H1 (cell line): ENCODE results near the gene TSPAN9. TPM values are rescaled to one million over a fixed set of nuclear protein-coding genes. Genes with fewer than 3 reads are reported as not detected.
A peak's percentile ranks its signal among the peaks of the same experiment; 100 is the strongest.

Experiments used
- CTCF ChIA-PET: fragments of 300-600 bp; sonication (Branson Sonifier 250); formaldehyde crosslinking; loops from one replicate; lab custom pipeline; 2021; ENCODE audit not compliant: partially characterized antibody; lab: Charles Lee
- POLR2A ChIA-PET: fragments of 300-600 bp; sonication (Branson Sonifier 250); formaldehyde crosslinking; loops from one replicate; lab custom pipeline; 2021; ENCODE audit warnings: inconsistent platforms; ENCODE audit not compliant: partially characterized antibody; lab: Charles Lee
- DNase-seq, 2 experiments: peaks; one replicate each; pipeline versions ENCODE4 v3.0.0 to v3.0.0-alpha.2; 2010 to 2022; ENCODE audit warnings: low spot score in 2 of 2, low read depth in 1 of 2, mixed read lengths in 1 of 2
- FAIRE-seq: peaks from 2 replicates; lab custom pipeline; 2011; peaks lifted over from hg19 to GRCh38; lab: Jason Lieb, UNC
- H2AFZ ChIP-seq: 2 replicates; pipeline ENCODE4 v1.8.1; 2012; ENCODE audit warnings: low read length, inconsistent platforms
- H2AK5ac ChIP-seq: 2 replicates; pipeline ENCODE4 v1.6.1; 2013; ENCODE audit warnings: low read depth, low read length
- H2BK120ac ChIP-seq: replicated peaks from 2 replicates; pipeline ENCODE3; 2013; ENCODE audit warnings: low read depth, low read length, inconsistent platforms
- H2BK12ac ChIP-seq: 2 replicates; pipeline ENCODE4 v1.6.1; 2013; ENCODE audit warnings: low read depth, low read length
- H2BK15ac ChIP-seq: 2 replicates; pipeline ENCODE4 v1.6.1; 2013; ENCODE audit warnings: low read length
- H2BK20ac ChIP-seq: 2 replicates; pipeline ENCODE4 v1.6.1; 2013; ENCODE audit warnings: low read length
- H2BK5ac ChIP-seq: 2 replicates; pipeline ENCODE4 v1.6.1; 2013; ENCODE audit warnings: low read depth, low read length
- H3K14ac ChIP-seq: 2 replicates; pipeline ENCODE4 v1.6.1; 2013; ENCODE audit warnings: inconsistent platforms; ENCODE audit not compliant: insufficient read length
- H3K18ac ChIP-seq: 2 replicates; pipeline ENCODE4 v1.6.1; 2013; ENCODE audit warnings: low read length; ENCODE audit errors: extremely low read depth
- H3K23ac ChIP-seq: 2 replicates; pipeline ENCODE4 v1.6.1; 2013; ENCODE audit warnings: inconsistent platforms; ENCODE audit not compliant: insufficient read length
- H3K23me2 ChIP-seq: 2 replicates; pipeline ENCODE4 v1.6.1; 2013; ENCODE audit warnings: low read depth, low read length
- H3K27ac ChIP-seq: 2 replicates; pipeline ENCODE4 v1.6.1; 2011; ENCODE audit warnings: low read depth, low read length, inconsistent platforms
- H3K27me3 ChIP-seq, 4 experiments: replicated peaks in 1 of 4; 1 replicate in 1 of 4; 2 replicates in 3 of 4; pipeline versions ENCODE4 v1.6.1 to v1.8.1; 2011 to 2013; ENCODE audit warnings: low read length in 3 of 4, mild to moderate bottlenecking in 3 of 4, inconsistent platforms in 2 of 4, mixed read lengths in 2 of 4, moderate library complexity in 1 of 4; ENCODE audit not compliant: control insufficient read depth in 3 of 4, insufficient read depth in 3 of 4; ENCODE audit errors: extremely low read depth in 1 of 4
- H3K36me3 ChIP-seq, 4 experiments: 2 replicates each; pipeline versions ENCODE4 v1.6.1 to v1.8.1; 2011 to 2013; ENCODE audit warnings: mild to moderate bottlenecking in 4 of 4, low read length in 3 of 4, moderate library complexity in 2 of 4, control low read depth in 1 of 4, inconsistent platforms in 1 of 4; ENCODE audit not compliant: insufficient read depth in 4 of 4, control insufficient read depth in 2 of 4
- H3K4ac ChIP-seq: replicated peaks from 2 replicates; pipeline ENCODE3; 2013; ENCODE audit warnings: low read length, low read depth, mixed read lengths, inconsistent platforms; ENCODE audit not compliant: insufficient read length
- H3K4me1 ChIP-seq, 4 experiments: replicated peaks in 1 of 4; 1 replicate in 1 of 4; 2 replicates in 3 of 4; pipeline versions ENCODE4 v1.6.1 to v1.8.1; 2011 to 2013; ENCODE audit warnings: low read length in 3 of 4, inconsistent platforms in 2 of 4, mixed read lengths in 1 of 4; ENCODE audit not compliant: insufficient read depth in 4 of 4, control insufficient read depth in 3 of 4
- H3K4me2 ChIP-seq, 2 experiments: 2 replicates each; pipeline versions ENCODE4 v1.6.1 to v1.8.1; 2011 to 2013; ENCODE audit warnings: low read depth in 2 of 2, low read length in 2 of 2, control low read depth in 1 of 2, inconsistent platforms in 1 of 2, mild to moderate bottlenecking in 1 of 2; ENCODE audit not compliant: insufficient read depth in 1 of 2
- H3K4me3 ChIP-seq, 4 experiments: fragments of 200-600, 300-600 bp in 1 of 4; sonication (generic), shearing (Covaris generic), sonication (Bioruptor Twin) in 1 of 4; 2 replicates each; pipeline versions ENCODE4 v1.5.1 to v1.8.1; 2011 to 2016; ENCODE audit warnings: low read length in 4 of 4, low read depth in 3 of 4, control low read depth in 2 of 4, inconsistent platforms in 2 of 4, mild to moderate bottlenecking in 2 of 4, mixed read lengths in 1 of 4, moderate library complexity in 1 of 4; ENCODE audit not compliant: insufficient read depth in 2 of 4; ENCODE audit errors: extremely low read depth in 1 of 4
- H3K56ac ChIP-seq: replicated peaks from 2 replicates; pipeline ENCODE3; 2013; ENCODE audit warnings: low read depth, mild to moderate bottlenecking, mixed read lengths, low read length, inconsistent platforms; ENCODE audit not compliant: insufficient read length
- H3K79me1 ChIP-seq: 2 replicates; pipeline ENCODE4 v1.6.1; 2013; ENCODE audit warnings: low read depth, low read length, control low read depth
- H3K79me2 ChIP-seq, 2 experiments: 2 replicates each; pipeline versions ENCODE4 v1.6.1 to v1.8.1; 2012 to 2013; ENCODE audit warnings: low read length in 2 of 2, mild to moderate bottlenecking in 2 of 2, inconsistent platforms in 1 of 2; ENCODE audit not compliant: insufficient read depth in 2 of 2, control insufficient read depth in 1 of 2
- H3K9ac ChIP-seq, 4 experiments: replicated peaks in 1 of 4; 1 replicate in 1 of 4; 2 replicates in 3 of 4; pipeline versions ENCODE4 v1.6.1 to v1.8.1; 2011 to 2013; ENCODE audit warnings: low read depth in 3 of 4, low read length in 3 of 4, control low read depth in 2 of 4, mild to moderate bottlenecking in 2 of 4, moderate library complexity in 2 of 4, inconsistent platforms in 1 of 4; ENCODE audit errors: extremely low read depth in 1 of 4
- H3K9me3 ChIP-seq, 2 experiments: 2 replicates each; pipeline versions ENCODE4 v1.6.1 to v1.8.1; 2012 to 2013; ENCODE audit warnings: mild to moderate bottlenecking in 2 of 2, moderate library complexity in 2 of 2, control low read depth in 1 of 2, inconsistent platforms in 1 of 2, low read depth in 1 of 2, low read length in 1 of 2, mixed read lengths in 1 of 2; ENCODE audit not compliant: insufficient read depth in 2 of 2
- H4K20me1 ChIP-seq, 2 experiments: replicated peaks in 1 of 2; 2 replicates each; pipeline versions ENCODE3 to v1.8.1; 2011 to 2013; ENCODE audit warnings: inconsistent platforms in 2 of 2, low read length in 2 of 2, mild to moderate bottlenecking in 1 of 2; ENCODE audit not compliant: insufficient read depth in 2 of 2, control insufficient read depth in 1 of 2
- H4K5ac ChIP-seq: 2 replicates; pipeline ENCODE4 v1.6.1; 2013; ENCODE audit warnings: low read length, low read depth, mixed read lengths, inconsistent platforms; ENCODE audit not compliant: insufficient read length
- H4K8ac ChIP-seq: 2 replicates; pipeline ENCODE4 v1.8.0; 2013; ENCODE audit warnings: mild to moderate bottlenecking, moderate library complexity, low read length, inconsistent platforms; ENCODE audit not compliant: insufficient read depth; ENCODE audit errors: extremely low read depth
- H4K91ac ChIP-seq: replicated peaks from 2 replicates; pipeline ENCODE3; 2013; ENCODE audit warnings: low read length, mixed read lengths, inconsistent platforms; ENCODE audit not compliant: insufficient read length
- EGR1 ChIP-seq: IDR thresholded peaks from 2 replicates; pipeline ENCODE4 v1.6.1; 2011; ENCODE audit warnings: low read depth, low read length, borderline replicate concordance
- POU5F1 ChIP-seq: IDR thresholded peaks from 2 replicates; pipeline ENCODE4 v1.6.1; 2011; ENCODE audit warnings: low read depth, mild to moderate bottlenecking, low read length, moderate library complexity
- SP1 ChIP-seq: IDR thresholded peaks from 2 replicates; pipeline ENCODE4 v1.6.1; 2011; ENCODE audit warnings: low read depth, low read length
- WGBS, 2 experiments: shearing (Covaris generic) in 1 of 2; methylation state at CpG; one replicate each; pipeline versions ENCODE4 v1.1.6 to v1.1.7; 2013 to 2015; ENCODE audit warnings: low lambda C conversion rate in 2 of 2, mixed read lengths in 2 of 2, inconsistent platforms in 1 of 2, low coverage in 1 of 2, missing lambda C conversion rate in 1 of 2; ENCODE audit not compliant: insufficient replicate concordance in 2 of 2, insufficient coverage in 1 of 2, insufficient read length in 1 of 2; ENCODE audit errors: extremely low coverage in 1 of 2, missing lambda C conversion rate in 1 of 2; 5-methylcytosine and 5-hydroxymethylcytosine counted together
- polyA plus RNA-seq, 7 experiments: library from polyadenylated mRNA; depleted of rRNA in 3 of 7; stranded (reverse) in 5 of 7; unstranded in 2 of 7; fragments of >200 nt in 5 of 7; fragments of 200-250 nt in 2 of 7; gene quantifications; 1 replicate in 5 of 7; 2 replicates in 1 of 7; 4 replicates in 1 of 7; pipeline versions ENCODE4 v1.2.1 to v1.2.3, GENCODE V29; 2011 to 2013; ENCODE audit warnings: missing spikeins in 2 of 7, mixed read lengths in 2 of 7
- total RNA-seq: library from RNA; stranded (reverse); fragmentation: NEBNext Ultra II Directional; extraction: Animal tissue kit (Norgen Biotek cat#: 25700); gene quantifications from 2 replicates; pipeline ENCODE4 v1.2.1, GENCODE V29; 2021

TSPAN9 gene
- total and polyA plus RNA-seq, 2 of the 8 experiments (the other 6 are each of a cell fraction or from before 2014, with no cell fraction given) = 11.5 to 29.1 TPM

- Histone ChIP-seq H3K79me2 (no peaks in the 10 kb centered on the region), H2BK12ac (peak overlapping the region; percentile 43; the same call in 1 of the 2 replicates), H2AFZ (no peak overlapping the region), H3K79me1 (no peaks in the 10 kb centered on the region; the same call in 1 of the 2 replicates), H3K56ac (no peak overlapping the region), H2BK120ac (no peak overlapping the region), H3K23me2 (0 out of 2 replicates have a peak, but pooled peaks cover 2% of the 10 kb centered on the region), H3K27me3 (no peaks in the 10 kb centered on the region; a peak in 1 of 7 replicates), H3K27ac (no peak overlapping the region), H3K4me2 (peak overlapping the region in 1 of 2 experiments; percentile 26; a peak in 1 of 4 replicates), H2BK15ac (no peak overlapping the region; the same call in 1 of the 2 replicates), H3K23ac (no peak overlapping the region), H3K36me3 (no peaks in the 10 kb centered on the region), H4K5ac (no peak overlapping the region), H2BK20ac (no peak overlapping the region), H3K14ac (no peak overlapping the region), H3K4ac (no peak overlapping the region), H3K9me3 (no peaks in the 10 kb centered on the region; a peak in 1 of 4 replicates), H2BK5ac (0 out of 2 replicates have a peak overlapping the region, but pooled peaks have one; percentile 20), H3K4me1 (peaks cover 8 to 28% (median 26%) of the 10 kb centered on the region in 4 experiments), H4K91ac (peak overlapping the region; percentile 47), H4K20me1 (no peaks in the 10 kb centered on the region), H3K9ac (no peak overlapping the region), H3K4me3 (no peak overlapping the region), H3K18ac (peak overlapping the region; percentile 28; the same call in 1 of the 2 replicates), H4K8ac (peak overlapping the region; percentile 39), H2AK5ac (0 out of 2 replicates have a peak overlapping the region, but pooled peaks have one; percentile 77)
- FAIRE-seq (no peak), DNase-seq (no peak)
- TF ChIP-seq EGR1 (peak; percentile 8; the same call in 1 of the 2 replicates), SP1 (no peak), POU5F1 (no peak)
- ChIA-PET CTCF (interaction anchor here (0.6 to 16.6 kb wide), 9 partner anchors 8 to 126 kb away, joined by 3 to 300 read pairs (median 6); no protein-coding TSS in a partner anchor), POLR2A (interaction anchor here (1.4 kb wide), 1 partner anchor 51 kb away, joined by 3 read pairs; no protein-coding TSS in a partner anchor)
- WGBS, 2 experiments = 76% methylated on average over 15 of the region's 16 CpGs; no CpG with 5 or more reads in 1 of the 2 experiments
Measured at GRCh38 chr12:3148366-3149000, 71.3 kb downstream of the TSPAN9 start.
